Tracheal epithelial cell (primary cell): ENCODE measurements around the gene LCE3D. TPM values are rescaled to one million over a fixed set of nuclear protein-coding genes. Genes with fewer than 3 reads are reported as not detected.

ENCODE experiments used
- total RNA-seq: library from RNA; depleted of rRNA; stranded (reverse); fragments of >200 nt; gene quantifications from 2 replicates; pipeline ENCODE4 v1.2.1, GENCODE V29; 2014

The LCE3D gene
- not detected in 2 replicates for total RNA-seq

GRCh38 chr1:152580433-152580832, at the start of gene LCE3D:
Gene LCE3D, minus strand, starts transcription at chr1:152580516. Its CDS starts 580 bp downstream, at chr1:152579936.

GRCh38 chr1:152622803-152623202, 42.5 kb upstream of the LCE3D start, which contains the start of gene LCE3A:
Gene LCE3A, minus strand, starts transcription at chr1:152623103. Its CDS starts 0 bp downstream, at chr1:152623103.

DNA sequence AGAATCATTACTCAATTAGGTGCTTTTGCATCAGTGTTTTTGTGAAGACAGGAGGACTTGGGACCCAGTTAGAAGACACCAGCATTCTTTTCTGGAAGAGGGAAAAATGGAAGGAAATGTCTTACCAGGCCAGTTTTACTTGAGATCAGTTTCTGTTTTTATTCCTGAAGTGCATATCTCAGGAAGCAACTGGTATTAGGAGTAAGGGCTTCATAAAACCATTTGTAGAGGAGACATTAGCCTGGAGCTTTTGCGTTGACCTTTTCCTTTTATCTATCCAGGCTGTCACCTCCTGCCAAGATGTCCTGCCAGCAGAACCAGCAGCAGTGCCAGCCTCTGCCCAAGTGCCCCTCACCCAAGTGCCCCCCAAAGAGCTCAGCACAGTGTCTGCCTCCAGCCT, 33.2 kb upstream of the LCE3D start, which contains the start of gene LCE3B:
TSS of gene LCE3B (plus strand) at position 301 of the 400 bp plus-strand sequence. CDS start at position 301, 0 bp downstream.

DNA sequence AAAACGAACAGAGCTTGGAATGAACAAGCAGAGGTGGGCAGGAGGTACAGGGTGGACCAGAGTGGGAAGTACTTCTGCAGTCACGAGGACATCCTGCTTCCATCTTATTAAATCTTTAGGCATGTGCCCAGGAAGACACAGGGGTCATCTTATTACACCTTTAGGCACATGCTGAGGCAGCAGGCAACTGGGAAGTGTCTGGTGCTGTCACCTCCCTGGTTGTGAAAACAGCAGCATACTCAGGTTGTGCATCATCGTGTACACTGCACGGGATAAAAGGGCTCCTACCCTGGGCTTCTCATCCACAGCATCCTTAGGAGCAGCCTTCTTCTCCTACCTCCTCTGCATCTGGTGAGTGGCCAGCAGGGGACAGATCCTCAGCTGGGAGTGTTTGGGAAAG, 19.6 kb upstream of the LCE3D start, which contains the start of gene LCE3C:
TSS of gene LCE3C (plus strand) at position 301 of the 400 bp plus-strand sequence. CDS start 498 bp downstream, outside the sequence.

GRCh38 chr1:152566681-152567080, 13.6 kb downstream of the LCE3D start, which contains the start of gene LCE3E:
Gene LCE3E, minus strand, starts transcription at chr1:152566780. Its CDS starts 572 bp downstream, at chr1:152566208.

Other genes starting within 250 kb of the LCE3D start
- gene FLG2, start 220.5 kb downstream of the LCE3D start, total RNA-seq: not detected in 2 replicates
- 0.72 and 0.85 TPM in 2 replicates for gene CRNN, start 166.3 kb downstream of the LCE3D start, total RNA-seq
- gene LCE5A, start 69.7 kb downstream of the LCE3D start, total RNA-seq: not detected in 2 replicates
- gene CRCT1, start 66.0 kb downstream of the LCE3D start, total RNA-seq: 4.3 and 5.1 TPM in 2 replicates
- 0.48 TPM in 1 of 2 replicates, not detected in the other for gene LCE3E, start 13.7 kb downstream of the LCE3D start, total RNA-seq
- gene LCE3C, start 19.7 kb upstream of the LCE3D start, total RNA-seq: not detected in 2 replicates
- not detected in 2 replicates for gene LCE3B, start 33.3 kb upstream of the LCE3D start, total RNA-seq
- not detected in 2 replicates for gene LCE3A, start 42.6 kb upstream of the LCE3D start, total RNA-seq
- not detected in 2 replicates for gene LCE2D, start 82.9 kb upstream of the LCE3D start, total RNA-seq
- not detected in 2 replicates for gene LCE2C, start 94.8 kb upstream of the LCE3D start, total RNA-seq
- not detected in 2 replicates for gene LCE2B, start 105.6 kb upstream of the LCE3D start, total RNA-seq
- not detected in 2 replicates for gene LCE2A, start 117.8 kb upstream of the LCE3D start, total RNA-seq
- not detected in 2 replicates for gene LCE4A, start 127.6 kb upstream of the LCE3D start, total RNA-seq
- gene KPRP, start 177.5 kb upstream of the LCE3D start, total RNA-seq: under 0.01 TPM in 1 of 2 replicates, not detected in the other
- gene LCE1F, start 194.6 kb upstream of the LCE3D start, total RNA-seq: not detected in 2 replicates
- 0.24 TPM in 1 of 2 replicates, not detected in the other for gene LCE1E, start 205.7 kb upstream of the LCE3D start, total RNA-seq
- gene LCE1D, start 216.2 kb upstream of the LCE3D start, total RNA-seq: not detected in 2 replicates
- gene LCE1C, start 226.1 kb upstream of the LCE3D start, total RNA-seq: 0.24 and 1.3 TPM in 2 replicates
- not detected in 2 replicates for gene LCE1B, start 231.5 kb upstream of the LCE3D start, total RNA-seq
- not detected in 2 replicates for gene LCE1A, start 247.0 kb upstream of the LCE3D start, total RNA-seq